ACHN (cell line): ENCODE results near the gene EFCAB14.
"Not testable (repeated sequence)": the region's sequence is repeated elsewhere in the genome, so short reads cannot be mapped to it uniquely, and the experiment has no call there.

Source experiments
- DNase-seq: peaks from one replicate; pipeline ENCODE4 v3.0.0-alpha.2; 2015
- in situ Hi-C: cut with HindIII; loops from 2 replicates; pipeline ENCODE4 v1.10.0; 2017; ENCODE audit warnings: low sequenced_read_pairs, low pct_ligation_motif_present, low pct_unique_long_range_greater_than_20kb

Gene EFCAB14

DNA sequence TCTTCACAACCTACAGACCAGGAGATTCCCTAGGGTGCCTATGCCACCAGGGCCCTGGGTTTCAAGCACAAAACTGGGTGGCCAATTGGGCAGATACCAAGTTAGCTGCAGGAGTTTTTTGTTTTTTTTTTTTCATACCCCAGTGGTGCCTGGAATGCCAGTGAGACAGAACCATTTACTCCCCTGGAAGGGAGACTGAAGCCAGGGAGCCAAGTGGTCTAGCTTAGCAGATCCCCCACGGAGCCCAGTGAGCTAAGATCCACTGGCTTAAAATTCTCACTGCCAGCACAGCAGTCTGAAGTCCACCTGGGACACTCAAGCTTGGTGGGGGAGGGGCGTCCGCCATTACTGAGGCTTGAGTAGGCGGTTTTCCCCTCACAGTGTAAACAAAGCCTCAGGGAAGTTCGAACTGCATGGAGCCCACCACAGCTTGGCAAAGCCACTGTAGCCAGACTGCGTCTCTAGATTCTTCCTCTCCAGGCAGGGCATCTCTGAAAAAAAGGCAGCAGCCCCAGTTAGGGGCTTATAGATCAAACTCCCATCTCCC is 9.5 kb upstream of the EFCAB14 start:
- DNase-seq, in situ Hi-C loops: not testable (repeated sequence)

DNA sequence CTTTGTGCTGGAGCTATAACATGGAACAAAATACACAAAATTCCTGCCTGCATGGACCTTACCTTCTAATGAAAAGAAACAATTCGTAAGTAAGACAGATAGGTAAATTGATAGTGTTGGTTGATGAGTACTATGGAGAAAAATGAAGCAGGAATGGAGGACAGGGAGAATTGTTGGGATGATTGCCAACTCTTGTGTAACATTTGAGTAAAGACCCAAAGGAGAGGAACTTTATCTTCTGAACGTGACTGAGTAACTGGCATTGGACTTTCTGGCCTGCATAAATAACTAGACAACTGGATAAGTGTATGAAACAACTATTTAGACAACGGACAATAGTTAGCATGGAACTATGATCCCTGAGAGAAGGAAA is 6.8 kb upstream of the EFCAB14 start:
- in situ Hi-C loops, result no loop called here
- no peak for DNase-seq

DNA sequence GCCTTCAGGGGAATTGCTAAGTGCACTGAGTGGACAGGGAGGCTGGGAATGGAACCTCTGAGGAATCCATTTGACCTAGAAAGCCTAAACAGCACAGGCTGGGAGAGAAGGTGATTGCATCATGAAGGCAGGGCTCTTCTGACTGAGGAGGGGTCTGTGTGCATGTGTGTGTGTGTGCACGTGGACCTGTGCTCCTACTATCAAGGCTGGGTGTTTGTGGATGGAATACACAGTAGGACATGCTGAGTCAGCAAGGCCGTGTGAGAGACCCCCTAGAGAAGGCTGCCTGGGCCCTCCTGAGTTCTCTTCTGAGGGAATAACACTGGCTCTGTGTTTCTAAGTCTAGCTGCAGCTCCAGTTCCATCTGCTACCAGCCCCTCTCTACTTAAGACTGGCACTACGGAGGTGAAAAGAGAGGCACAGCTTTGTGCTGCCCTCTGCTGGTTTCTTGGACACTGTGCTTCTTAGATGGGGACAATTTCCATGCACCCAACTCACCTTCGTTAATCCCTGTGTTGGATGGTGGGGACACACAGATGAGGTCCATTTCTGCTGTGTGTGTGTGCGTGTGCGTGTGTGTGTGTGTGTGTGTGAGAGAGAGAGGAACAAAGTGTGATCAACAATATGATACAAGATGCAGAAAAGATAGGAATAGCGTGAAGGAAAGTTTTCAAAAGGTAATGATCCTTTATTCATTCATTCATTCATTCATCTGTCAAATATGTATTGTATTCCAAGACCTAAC is 6.2 kb upstream of the EFCAB14 start:
- peak; percentile 66 for DNase-seq
- in situ Hi-C loops, result no loop called here

DNA sequence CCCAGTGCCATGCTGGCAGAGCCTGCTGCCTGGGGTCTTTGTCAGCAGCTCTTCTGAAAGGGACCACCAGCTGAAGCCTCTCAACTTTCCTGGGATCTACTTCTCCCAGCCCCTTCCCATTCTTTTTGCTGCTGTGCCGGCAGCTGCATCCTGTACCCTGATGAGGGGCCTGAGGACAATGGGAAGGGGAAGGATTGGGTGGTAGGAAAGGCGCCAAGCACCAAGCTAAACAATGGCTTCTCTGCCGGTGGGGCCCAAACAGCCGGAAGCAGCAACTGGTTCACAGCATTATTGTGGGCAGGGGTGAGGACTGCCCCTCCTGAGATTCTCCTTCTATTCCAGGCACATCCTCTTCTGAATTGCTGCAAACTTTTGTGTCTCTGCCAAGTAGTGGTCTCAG is 5.0 kb upstream of the EFCAB14 start:
- no peak for DNase-seq
- in situ Hi-C loops, result no loop called here

DNA sequence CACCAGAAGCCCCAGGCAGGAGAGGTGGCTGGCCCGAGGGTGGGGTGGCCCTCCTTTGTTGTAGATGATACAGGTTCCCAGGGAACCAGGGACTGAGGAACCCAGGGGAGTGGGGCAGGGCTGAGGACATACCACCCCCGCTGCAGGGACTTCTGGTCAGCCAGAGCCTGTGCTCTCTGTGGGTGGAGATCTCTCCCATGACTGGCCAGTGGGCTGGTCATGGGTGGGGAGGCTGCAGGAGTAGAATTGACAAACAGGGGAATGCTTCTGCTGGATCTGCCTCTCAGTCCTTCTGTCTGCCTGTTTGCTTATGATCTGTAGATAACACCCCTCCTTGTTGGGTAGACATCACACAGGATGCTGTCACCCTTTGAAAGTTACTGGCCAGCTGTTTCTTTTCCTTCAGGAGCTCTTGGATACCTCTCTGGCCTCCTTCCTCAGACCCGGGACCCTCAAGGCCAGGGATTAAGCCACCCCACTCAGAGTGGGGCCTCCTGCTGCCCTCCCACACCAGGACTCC is 2.8 kb upstream of the EFCAB14 start:
- DNase-seq, result no peak
- in situ Hi-C loops, result no loop called here

DNA sequence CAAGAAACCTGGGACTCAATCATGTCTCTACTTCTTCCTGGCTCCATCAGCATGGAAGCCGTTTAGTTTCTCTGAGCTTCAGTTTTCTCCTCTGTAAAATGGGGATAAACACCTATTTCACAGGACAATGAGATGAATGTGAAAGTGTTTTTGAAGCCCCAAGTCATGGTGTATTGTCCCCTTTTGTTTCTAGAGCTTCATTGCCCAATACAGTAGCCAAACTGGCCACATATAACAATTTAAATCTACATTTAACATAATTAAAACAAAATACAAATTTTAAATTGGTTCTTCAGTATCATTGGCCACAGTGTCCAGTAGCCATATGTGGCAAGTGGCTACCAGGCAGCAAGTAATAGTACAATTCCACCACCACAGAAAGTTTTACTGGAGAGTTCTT is 2.3 kb upstream of the EFCAB14 start:
- no peak for DNase-seq
- in situ Hi-C loops, result no loop called here

DNA sequence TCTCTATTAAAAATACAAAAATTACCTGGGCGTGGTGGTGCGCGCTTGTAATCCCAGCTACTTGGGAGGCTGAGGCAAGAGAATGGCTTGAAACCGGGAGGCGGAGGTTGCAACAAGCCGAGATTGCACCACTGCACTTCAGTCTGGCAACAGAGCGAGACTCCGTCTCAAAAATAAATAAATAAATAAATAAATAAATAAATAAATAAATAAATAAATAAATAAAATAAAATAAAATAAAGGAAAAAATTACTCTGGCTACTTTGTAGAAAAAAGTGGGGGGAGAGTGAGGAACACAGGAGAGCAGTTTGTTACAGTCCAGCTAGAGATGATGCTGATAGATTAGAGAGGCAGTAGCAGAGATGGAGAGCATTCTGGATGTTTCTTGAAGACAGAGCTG is 1.4 kb upstream of the EFCAB14 start:
- DNase-seq, in situ Hi-C loops: not testable (repeated sequence)

DNA sequence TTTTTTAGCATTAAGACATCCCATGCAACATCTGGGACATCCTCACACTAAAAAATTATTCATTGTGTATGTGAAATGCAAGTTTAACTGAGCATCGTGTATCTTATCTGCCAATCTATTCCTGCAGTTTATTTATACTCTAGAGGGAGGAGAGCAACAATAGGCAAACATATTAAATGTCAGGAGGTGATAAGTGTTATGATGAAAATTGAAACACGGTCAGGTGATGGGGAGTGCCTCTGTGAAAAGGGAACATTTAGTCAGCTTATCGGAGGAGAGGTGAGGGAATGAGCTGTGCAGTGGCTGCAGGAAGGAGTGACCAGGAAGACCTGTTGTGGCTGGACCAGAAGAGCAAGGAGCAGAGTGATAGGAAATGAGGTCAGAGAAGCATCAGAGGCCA is 775 bp upstream of the EFCAB14 start:
- in situ Hi-C loops, result no loop called here
- no peak for DNase-seq

DNA sequence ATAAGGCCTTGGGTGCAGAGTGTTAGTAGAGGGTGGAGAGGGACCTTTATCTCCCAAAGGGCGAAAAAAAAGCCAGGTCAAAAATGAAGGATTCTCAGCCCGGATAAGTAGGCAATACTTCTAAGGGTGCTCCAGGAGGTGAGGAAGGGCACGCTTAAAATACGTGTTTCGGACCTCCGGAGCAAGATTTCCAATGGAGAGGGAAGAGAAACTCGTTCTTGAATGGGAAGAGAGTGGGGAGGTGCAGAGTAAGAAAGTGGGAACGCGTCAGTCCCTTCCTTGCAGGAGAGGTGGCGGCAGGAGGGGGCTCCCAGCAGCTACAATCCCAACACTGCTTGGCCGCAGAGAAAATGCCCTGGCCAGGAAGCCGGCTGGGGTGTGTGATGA is 581 bp downstream of the EFCAB14 start:
- no peak for DNase-seq
- in situ Hi-C loops, result no loop called here

DNA sequence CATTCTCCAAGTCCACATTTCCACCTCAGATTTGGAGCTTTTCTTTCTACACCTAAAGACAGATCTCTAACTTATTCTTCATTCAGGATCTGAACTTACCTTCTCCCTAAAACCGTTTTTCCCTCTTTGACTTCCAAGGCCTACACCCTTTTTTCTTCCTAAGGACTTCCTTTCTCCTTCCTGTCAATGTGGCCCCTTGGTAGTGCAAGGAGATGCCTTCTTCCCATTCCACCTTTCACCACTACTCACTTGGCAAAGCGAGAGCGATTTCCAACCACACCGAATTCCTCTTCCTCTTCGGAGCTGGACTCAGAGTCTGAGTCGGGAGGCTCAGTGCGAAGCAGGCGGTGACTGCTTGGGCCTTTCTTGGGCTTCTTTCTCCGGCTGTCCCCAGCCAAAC is 1.3 kb downstream of the EFCAB14 start:
- DNase-seq, result no peak

DNA sequence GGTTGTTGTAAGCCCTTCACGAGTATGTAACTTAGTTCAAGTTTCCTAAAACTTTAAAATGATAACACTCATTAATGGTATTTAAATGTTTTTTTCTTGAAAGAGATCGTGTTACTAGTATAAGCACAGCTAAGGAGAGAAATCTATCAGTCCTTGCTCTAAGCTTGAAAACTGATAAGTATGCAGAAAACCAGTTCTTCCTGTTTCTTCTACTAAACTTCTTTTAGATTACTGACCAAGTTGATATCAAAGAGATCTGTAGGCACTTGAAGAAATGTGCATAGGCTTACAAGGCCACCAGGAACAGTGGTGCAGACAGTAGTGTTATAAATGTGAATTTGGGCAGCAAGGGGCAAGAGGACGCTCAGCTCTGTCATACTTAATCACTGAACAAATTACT is 3.9 kb downstream of the EFCAB14 start:
- DNase-seq, result no peak
- in situ Hi-C loops, result no loop called here

More for the DNA sequence above, 1.3 kb downstream of the EFCAB14 start:
- in situ Hi-C loops, result no loop called here

DNA sequence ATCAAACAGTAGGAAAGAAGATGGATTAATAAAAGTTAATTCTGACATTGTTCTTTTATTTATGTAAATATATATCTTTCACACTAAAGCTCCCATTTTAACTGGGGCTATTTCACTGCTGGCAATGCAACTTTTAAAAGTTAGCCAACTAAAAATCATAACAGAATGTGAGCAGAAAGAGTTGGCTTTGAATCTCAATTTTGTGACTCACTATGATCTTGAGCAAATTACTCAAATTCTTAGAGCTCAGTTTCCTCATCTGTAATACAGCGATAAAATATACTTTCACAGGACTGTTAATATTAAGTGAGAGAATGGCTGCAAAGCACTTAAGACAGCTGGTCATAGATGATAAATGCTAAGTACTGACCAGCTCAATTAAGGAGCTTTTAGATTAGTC is 10.8 kb downstream of the EFCAB14 start:
- DNase-seq, result no peak
- in situ Hi-C loops, result no loop called here

DNA sequence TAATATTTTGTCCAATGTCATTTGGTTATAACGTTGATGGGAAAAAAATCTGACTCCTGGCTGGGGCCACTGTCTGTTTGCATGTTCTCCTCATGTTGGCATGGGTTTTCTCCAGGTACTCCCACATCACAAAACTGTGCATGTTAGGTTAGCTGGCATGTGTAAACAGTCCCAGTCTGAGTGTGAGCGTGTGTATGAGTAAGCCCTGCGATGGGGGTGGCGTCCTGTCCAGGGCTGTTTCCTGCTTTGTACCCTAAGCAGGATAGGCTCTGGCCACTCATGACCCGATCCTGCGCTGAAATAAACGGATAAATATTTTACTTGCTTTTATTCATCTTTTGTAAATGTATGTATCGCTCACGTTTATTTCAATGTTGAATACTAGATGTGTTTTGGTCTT is 13.5 kb downstream of the EFCAB14 start:
- in situ Hi-C loops, result no loop called here
- no peak for DNase-seq

DNA sequence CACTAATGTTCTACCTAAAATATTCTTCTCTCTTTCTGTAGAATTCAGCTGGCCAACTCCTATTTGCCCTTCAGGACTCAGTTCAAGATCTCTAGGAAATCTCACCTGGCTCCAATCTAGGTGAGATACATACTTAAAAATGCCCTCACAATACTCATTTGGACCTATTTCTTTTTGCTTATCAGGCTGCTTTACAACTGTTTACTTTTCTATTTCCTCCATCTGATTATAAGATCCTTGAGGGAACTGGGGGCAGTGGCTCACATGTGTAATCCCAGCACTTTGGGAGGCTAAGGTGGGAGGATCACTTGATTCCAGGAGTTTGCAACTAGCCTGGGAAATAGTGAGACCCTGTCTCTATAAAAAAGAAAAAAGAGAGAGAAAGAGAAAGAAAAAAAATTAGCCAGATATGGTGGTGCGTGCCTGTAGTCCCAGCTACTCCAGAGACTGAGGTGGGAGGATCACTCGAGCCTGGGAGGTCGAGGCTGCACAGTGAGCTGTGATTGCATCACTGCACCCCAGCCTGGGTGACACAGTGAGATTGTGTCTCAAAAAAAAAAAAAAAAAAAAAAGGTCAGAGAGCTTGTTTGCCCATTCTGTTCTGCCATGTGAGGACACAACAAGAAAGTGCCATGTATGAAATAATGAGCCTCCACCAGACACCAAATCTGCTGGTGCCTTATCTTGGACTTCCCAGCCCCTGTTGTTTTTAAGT is 14.8 kb downstream of the EFCAB14 start:
- no peak for DNase-seq
- in situ Hi-C loops, result no loop called here

DNA sequence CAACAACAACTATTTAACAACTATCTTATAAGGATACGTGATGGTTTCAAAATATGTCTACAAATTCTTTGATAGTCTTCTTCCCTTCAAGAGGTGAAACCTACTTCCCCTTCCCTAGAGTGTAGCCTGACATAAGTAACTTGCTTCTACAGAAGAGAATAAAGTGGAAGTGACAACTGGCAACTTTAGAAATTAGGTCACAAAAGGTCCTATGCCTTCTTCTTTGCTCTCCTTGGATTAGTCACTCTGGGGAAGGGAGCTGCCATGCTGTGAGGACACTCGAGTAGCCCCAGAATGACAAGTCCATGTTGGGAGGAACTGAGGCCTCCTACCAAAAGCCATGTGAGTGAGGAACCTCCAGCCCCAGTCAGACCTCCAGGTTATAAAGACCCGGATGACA is 19.2 kb downstream of the EFCAB14 start:
- DNase-seq, result no peak
- in situ Hi-C loops, result no loop called here

DNA sequence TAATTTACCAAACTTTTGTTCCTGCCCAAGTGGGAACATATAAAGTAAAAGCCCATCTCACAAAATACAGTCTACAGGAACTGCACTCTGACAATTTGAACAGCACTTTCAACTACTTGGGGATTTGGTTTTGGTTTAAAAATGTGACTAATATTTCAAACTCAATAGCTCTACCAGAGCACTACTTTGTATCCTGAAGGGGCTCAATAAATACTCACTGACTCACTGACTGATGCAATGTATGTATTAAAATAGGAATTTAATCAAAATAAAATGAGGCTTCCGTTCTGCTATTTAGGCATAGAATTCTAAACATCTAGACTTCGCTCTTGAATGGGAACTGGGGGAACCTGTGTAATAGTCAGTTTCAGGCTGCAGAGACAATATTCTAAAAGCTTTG is 21.9 kb downstream of the EFCAB14 start:
- in situ Hi-C loops, result no loop called here
- DNase-seq, result no peak

DNA sequence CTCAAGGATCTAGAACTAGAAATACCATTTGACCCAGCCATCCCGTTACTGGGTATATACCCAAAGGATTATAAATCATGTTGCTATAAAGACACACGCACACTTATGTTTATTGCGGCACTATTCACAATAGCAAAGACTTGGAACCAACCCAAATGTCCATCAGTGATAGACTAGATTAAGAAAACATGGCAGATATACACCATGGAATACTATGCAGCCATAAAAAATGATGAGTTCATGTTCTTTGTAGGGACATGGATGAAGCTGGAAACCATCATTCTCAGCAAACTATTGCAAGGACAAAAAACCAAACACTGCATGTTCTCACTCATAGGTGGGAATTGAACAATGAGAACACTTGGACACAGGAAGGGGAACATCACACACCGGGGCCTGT is 24.2 kb downstream of the EFCAB14 start:
- in situ Hi-C loops, DNase-seq: not testable (repeated sequence)

DNA sequence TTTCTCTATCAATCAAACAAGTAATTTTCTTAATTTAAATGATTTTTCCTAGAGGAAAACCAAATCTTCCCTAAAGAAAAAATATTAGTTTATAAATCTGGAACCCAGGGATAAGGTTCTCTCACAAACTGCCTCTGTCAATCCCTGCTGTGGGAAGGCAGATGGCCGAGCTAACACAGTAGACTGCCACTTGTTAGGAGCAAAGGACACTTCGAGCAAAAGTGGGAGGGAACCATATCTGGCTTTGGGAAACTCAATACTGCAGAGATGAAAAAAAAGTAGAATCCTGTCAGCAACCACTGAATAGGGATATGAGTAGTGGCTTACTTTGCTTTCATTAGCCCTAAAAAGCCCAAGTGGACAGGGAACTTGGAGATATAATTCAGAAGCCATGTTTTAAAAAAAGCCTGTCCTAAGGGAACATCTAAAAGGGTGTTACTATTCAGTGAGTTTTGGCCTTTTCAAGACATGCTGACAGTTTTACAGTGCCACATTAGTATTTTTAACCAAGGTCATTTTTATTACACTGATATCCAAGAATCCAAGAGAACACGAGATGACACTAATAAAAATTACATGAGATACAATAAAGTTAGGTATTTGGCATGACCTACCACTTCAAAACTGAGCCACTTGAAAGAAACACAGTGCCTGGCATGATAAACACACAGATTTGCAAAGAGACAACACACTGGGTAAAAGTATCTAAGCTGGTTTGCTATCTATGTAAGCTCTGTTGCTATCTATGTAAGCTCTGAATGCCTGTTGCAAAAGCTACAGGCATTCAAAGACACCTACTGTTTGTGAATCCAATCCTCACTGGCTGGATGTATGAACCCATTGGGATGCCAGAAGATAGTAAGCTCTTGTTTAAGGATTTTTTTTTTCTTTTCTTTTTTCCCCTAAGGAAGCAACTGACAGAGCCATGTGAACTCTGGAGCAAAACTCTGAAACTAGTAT is 25.8 kb downstream of the EFCAB14 start:
- in situ Hi-C loops, result no loop called here
- DNase-seq, result no peak
